Ascending aorta (tissue), 2 donors: Measurements from ENCODE around the gene ZBBX. TPM values are rescaled to one million over a fixed set of nuclear protein-coding genes. Genes with fewer than 3 reads are reported as not detected.

ENCODE experiments used
- DNase-seq, 2 donors: peaks; one replicate each; pipeline ENCODE4 v3.0.0-alpha.2; 2019; ENCODE audit warnings: low spot score in 2 of 2
- H3K27ac ChIP-seq, 2 donors: fragments of 200-600 bp; sonication (generic); one replicate each; pipeline ENCODE4 v1.5.1; 2016 to 2017; ENCODE audit warnings: mild to moderate bottlenecking in 1 of 2
- H3K27me3 ChIP-seq: fragments of 200-600 bp; sonication (generic); one replicate; pipeline ENCODE4 v1.5.1; 2017
- H3K36me3 ChIP-seq, 2 donors: fragments of 200-600 bp; sonication (generic); one replicate each; pipeline ENCODE4 v1.5.1; 2016
- H3K4me1 ChIP-seq, 2 donors: fragments of 200-600 bp; sonication (generic); one replicate each; pipeline ENCODE4 v1.5.1; 2016 to 2017; ENCODE audit warnings: mild to moderate bottlenecking in 1 of 2
- H3K4me3 ChIP-seq, 2 donors: fragments of 200-600 bp; sonication (generic); one replicate each; pipeline ENCODE4 v1.5.1; 2016 to 2017; ENCODE audit warnings: mild to moderate bottlenecking in 1 of 2
- H3K9me3 ChIP-seq, 2 donors: fragments of 200-600 bp; sonication (generic); one replicate each; pipeline ENCODE4 v1.5.1; 2016
- intact Hi-C: fragments of 100-400 bp; cut with DNase I; formaldehyde crosslinking; loops from one replicate; pipeline ENCODE4 v1.15.1; 2023
- total RNA-seq: library from RNA; depleted of rRNA; stranded (reverse); fragments of >200 nt; gene quantifications from one replicate; pipeline ENCODE4 v1.1.0, GENCODE V29; 2016
- TF ChIP-seq, protein P1 (sequence below), 3 experiments: fragments of 200-600 bp in 2 of 3; fragments of 450-650 bp in 1 of 3; sonication (generic) in 2 of 3; IDR thresholded peaks; one replicate each; pipeline ENCODE4 v1.5.1; 2016 to 2019; ENCODE audit warnings: antibody characterized with exemption in 3 of 3, mild to moderate bottlenecking in 1 of 3, moderate library complexity in 1 of 3

The ZBBX gene
- total RNA-seq, 1 donor from 2014 or later: not detected

GRCh38 chr3:167330993-167331785 is 48.9 kb downstream of the ZBBX start:
- Histone ChIP-seq H3K27ac (no peak overlapping the region), H3K4me3 (no peak overlapping the region), H3K27me3 (no peaks in the 10 kb centered on the region), H3K36me3 (no peaks in the 10 kb centered on the region), H3K4me1 (no peaks in the 10 kb centered on the region), H3K9me3 (no peaks in the 10 kb centered on the region)
- no peak for DNase-seq
- intact Hi-C loops: no loop called here
- TF ChIP-seq, protein P1, sequence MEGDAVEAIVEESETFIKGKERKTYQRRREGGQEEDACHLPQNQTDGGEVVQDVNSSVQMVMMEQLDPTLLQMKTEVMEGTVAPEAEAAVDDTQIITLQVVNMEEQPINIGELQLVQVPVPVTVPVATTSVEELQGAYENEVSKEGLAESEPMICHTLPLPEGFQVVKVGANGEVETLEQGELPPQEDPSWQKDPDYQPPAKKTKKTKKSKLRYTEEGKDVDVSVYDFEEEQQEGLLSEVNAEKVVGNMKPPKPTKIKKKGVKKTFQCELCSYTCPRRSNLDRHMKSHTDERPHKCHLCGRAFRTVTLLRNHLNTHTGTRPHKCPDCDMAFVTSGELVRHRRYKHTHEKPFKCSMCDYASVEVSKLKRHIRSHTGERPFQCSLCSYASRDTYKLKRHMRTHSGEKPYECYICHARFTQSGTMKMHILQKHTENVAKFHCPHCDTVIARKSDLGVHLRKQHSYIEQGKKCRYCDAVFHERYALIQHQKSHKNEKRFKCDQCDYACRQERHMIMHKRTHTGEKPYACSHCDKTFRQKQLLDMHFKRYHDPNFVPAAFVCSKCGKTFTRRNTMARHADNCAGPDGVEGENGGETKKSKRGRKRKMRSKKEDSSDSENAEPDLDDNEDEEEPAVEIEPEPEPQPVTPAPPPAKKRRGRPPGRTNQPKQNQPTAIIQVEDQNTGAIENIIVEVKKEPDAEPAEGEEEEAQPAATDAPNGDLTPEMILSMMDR (IDR thresholded peaks at IDR 0.05): no peak

DNA sequence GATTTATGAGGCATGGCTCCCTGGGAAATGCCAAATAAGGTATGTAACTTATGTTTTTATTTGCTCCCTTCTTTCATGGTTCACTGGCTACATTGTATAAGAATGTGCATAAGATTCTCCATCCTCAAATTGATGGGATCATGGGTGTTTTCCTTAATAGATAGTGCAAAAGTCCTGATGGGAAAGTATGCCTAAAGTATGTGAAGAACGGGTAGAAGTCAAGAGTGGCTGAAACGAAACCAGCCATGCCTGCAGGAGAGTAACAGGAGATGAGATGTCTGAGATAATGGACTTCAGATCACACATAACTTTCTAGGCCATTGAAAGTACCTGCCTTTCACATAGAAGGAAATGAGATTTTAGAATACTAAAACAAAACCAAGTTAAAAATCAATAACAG is 56.5 kb downstream of the ZBBX start:
- Histone ChIP-seq H3K4me3 (no peak overlapping the region), H3K36me3 (no peaks in the 10 kb centered on the region), H3K27ac (no peak overlapping the region), H3K9me3 (no peaks in the 10 kb centered on the region), H3K27me3 (no peaks in the 10 kb centered on the region), H3K4me1 (no peaks in the 10 kb centered on the region)
- TF ChIP-seq, protein P1 (IDR thresholded peaks at IDR 0.05): no peak
- intact Hi-C loops: no loop called here
- DNase-seq: no peak

- Histone ChIP-seq H3K4me1 (no peaks in the 10 kb centered on the region), H3K9me3 (no peaks in the 10 kb centered on the region), H3K27ac (no peak overlapping the region), H3K36me3 (no peaks in the 10 kb centered on the region), H3K4me3 (no peak overlapping the region), H3K27me3 (no peaks in the 10 kb centered on the region)
- no peak for DNase-seq
- TF ChIP-seq, protein P1 (IDR thresholded peaks at IDR 0.05): no peak
- intact Hi-C loops: no loop called here
Observed at GRCh38 chr3:167318996-167319615, 61.0 kb downstream of the ZBBX start.

DNA sequence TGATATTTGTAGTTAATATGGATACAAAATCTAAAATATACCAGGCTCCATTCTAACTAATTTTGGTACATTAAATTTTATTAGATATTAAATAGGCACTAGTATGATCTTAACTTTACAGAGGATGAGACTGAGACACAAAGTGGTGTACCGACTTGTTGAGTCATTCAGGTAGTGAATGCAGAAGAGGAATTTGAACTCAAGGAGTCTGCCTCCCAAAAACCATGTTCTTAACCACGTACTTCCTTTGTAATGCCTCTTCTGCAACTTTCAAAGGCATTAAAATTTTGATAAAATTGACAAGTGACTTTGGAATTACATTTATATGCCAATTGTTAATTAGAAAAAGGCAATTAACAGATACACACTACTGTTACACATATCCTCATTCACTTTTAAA is 61.8 kb downstream of the ZBBX start:
- Histone ChIP-seq H3K9me3 (no peaks in the 10 kb centered on the region), H3K27ac (no peak overlapping the region), H3K36me3 (no peaks in the 10 kb centered on the region), H3K4me1 (no peaks in the 10 kb centered on the region), H3K27me3 (no peaks in the 10 kb centered on the region), H3K4me3 (no peak overlapping the region)
- intact Hi-C loops: no loop called here
- TF ChIP-seq, protein P1 (IDR thresholded peaks at IDR 0.05): no peak
- DNase-seq: no peak

GRCh38 chr3:167306319-167306718 is 73.8 kb downstream of the ZBBX start:
- TF ChIP-seq, protein P1 (IDR thresholded peaks at IDR 0.05): no peak
- no peaks in the 10 kb centered on the region for H3K9me3 ChIP-seq
- no peaks in the 10 kb centered on the region for H3K4me1 ChIP-seq
- H3K36me3 ChIP-seq: no peaks in the 10 kb centered on the region
- H3K27ac ChIP-seq: no peak overlapping the region
- no peaks in the 10 kb centered on the region for H3K27me3 ChIP-seq
- intact Hi-C loops: no loop called here
- no peak overlapping the region for H3K4me3 ChIP-seq
- DNase-seq: no peak
